ENCODE data around the gene ADGRG1.

- TF ChIP-seq POLR2A (IDR thresholded peaks at IDR 0.05) = no peak
- TF ChIP-seq CTCF (IDR thresholded peaks at IDR 0.05) = no peak
- no peak for TF ChIP-seq EP300 (IDR thresholded peaks at IDR 0.05; ENCODE audit: low read depth)
- TF ChIP-seq POLR2AphosphoS5 (IDR thresholded peaks at IDR 0.05) = no peak
These were observed 30.0 kb upstream of the ADGRG1 start for GRCh38 chr16:57598437-57598836.

Measured in transverse colon (tissue), 4 donors.